GM19467 (cell line): ENCODE data around the gene PTPRE.
A peak's percentile ranks its signal among the peaks of the same experiment; 100 is the strongest.

ENCODE experiments used
- ATAC-seq: cut with Tn5 transposase; IDR thresholded peaks from one replicate; pipeline ENCODE4 v1.9.1; 2021; ENCODE audit warnings: mild to moderate bottlenecking, moderate library complexity; ENCODE audit not compliant: unreplicated experiment

The PTPRE gene

DNA sequence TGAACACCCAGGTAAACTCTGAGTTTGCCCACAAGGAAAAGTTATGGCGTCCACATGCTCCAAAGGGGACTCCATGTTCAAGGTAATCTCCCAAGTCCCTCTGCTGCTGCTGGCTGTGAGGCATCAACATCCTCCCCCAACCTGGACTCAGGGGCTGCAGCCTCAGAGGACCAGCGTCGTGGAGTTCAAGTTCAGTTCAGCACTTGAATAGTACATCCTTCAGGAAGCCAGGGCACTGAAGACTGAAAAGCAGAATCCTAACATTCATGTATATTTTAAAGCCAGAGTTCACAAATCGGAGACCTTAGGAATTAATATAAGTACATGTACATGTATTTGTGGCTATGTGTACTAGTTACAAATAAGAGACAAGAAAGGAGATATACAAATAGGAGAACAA is 90.4 kb downstream of the PTPRE start:
- no peak for ATAC-seq

DNA sequence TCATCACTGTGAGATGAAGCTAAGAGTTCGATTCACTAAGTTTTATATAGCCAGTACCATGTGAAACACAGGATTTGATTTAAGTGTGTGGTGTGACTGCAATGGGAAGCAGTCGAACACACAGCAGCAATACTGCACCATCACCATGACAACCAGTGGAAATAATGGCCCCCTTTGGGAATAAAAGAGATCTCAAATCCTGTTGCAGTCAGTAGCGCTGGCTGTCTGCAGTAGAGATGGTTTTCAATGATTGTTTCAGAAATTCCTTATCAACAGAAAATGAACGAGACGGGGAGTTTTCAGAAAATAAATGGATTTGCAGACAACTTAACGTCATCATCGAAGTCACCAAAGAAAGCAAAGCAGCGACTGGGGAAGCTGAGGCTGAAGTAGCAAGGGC is 91.0 kb downstream of the PTPRE start:
- ATAC-seq, result no peak

DNA sequence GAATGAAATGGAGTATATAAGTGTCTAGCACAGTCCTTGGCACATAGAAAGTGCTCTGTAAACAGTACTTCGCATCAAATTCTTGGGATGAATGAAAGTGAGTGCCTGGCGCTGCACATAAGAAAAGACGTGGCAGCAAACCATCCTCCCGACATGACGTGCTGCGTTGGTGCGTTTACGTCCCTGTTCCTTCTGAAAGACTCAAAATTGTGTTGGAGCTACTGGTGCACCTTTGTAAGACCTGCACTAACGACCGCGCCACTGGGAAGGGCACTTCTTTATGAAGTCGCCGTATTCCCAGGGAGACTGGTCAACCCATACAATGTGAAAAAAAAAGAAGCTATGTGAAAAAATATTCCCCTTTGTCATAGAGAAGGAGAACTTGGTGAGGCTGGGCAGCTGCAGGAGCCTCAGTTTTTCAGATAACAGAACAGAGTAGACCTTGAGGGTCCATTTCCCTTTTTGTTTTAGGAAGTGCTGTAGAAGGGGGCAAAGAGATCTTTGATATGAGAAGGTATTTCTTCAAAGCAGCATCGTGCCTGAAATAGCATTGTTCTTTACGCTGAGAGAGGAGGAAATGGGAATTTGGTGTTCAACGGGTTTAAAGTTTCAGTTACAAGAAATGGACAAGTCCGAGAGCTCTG is 91.7 kb downstream of the PTPRE start:
- ATAC-seq, result no peak

DNA sequence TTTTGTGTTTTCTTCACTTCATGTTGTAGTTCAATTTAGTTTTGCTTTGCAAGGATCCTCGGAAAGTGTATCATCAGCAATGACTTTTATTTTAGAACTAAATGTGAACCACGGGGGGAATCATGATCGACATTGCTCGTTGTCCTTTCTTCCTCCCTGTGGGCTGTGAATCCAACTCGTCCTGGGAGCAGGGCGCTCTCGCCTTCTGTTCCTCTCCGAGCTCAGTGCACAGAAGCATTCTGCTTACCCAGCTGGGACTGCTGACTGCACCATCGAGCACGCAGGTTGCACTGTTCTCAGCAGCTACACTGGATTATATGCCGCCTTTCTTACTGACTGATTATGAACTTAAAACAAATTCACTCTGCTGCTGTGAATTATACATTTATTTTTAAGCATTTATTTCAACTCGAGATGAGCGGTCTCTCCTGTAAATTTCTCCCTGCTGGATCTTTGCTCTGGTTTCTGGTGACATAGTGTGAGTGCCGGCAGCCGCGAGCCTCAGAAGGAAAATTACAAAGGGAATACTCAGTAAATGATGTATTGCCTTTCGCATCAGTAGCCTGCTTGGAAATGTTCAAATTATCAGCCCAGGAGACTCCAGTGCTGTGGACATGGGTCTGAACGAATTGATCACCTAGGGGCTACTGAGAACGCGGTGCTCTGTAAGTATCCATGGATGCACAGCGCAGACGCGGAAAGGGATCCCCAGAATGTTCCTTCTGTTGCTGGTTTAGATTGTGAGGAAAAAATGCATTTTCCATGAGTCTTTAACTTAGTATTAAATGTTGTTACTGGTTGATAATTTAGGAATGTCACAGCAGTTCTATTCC is 92.6 kb downstream of the PTPRE start:
- no peak for ATAC-seq

DNA sequence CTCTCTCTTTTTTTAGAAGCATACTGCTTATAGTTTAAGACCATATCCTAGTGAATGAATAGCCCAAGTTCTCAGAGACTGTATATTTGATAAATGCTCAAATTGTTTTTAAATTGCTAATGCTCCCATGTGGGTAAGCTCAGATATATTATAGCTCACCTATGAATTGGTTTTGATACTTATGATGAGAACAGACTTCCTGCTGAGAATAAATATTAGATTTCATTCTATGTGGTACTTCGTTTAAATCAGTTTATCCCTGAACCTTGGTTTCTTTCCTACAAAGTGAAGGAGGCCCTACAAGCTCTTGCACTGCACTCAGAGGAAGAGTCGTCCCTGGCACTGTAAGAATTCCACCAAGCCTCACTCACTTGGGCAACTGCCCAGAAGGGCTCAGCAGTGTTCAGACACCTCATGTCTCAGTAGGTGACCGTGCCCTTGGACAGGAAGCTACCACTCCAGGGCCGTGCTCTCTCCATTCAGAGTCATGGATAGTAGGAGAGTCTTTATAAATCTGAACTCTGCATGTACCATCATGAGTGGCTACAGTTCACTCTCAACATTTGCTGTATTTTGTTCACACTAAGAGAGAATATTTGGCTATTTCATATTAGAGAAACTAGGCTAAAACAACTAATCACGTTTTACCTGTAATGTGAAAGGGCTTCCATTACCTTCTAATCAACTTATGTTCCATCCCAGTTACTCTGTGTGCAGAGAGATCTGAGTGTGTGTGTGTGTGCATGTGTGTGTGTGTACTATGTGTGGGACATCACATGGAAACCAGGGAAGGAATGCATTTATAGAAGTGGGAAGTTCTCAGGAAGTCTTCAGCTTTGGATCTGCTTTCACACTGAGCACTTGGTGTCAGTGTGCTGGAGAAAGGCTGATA is 93.8 kb downstream of the PTPRE start:
- no peak for ATAC-seq

DNA sequence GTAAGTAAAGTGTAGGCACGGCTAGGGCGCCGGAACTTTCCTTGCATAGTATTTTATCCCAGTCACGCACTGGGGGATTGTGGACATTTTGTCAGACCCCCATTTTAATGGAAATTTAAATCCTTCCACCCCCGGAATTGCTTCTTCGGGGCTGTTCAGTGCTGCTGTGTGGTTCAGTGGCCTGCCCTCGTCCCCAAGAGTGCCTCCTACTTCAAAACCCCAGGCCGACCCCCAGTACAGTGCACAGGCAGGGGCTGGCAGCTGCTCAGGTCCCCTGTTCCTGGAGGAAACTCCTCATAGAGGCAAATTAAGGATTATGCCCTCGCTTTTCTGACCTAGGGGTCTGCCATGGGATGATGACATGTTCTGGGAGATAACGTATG is 94.5 kb downstream of the PTPRE start:
- ATAC-seq, result no peak

DNA sequence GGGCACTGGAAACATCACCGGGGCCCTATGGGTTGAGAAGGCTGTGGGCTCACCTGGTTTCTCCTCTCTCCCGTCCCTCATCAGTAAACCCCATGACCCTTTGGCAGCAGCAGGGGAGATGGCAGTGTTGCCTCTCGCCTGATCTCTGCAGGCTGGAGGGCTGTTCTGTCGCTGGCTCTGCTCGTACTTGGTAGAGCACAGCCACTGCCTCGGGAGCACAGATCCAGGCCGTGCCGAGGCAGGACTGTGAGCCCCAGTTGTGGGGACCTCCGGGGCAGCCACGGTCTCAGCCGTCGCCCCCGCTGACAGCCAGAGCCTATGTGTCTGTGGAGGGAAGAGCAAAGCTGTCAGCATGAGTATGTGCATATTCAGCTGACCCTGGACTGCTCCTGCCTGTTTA is 94.9 kb downstream of the PTPRE start:
- no peak for ATAC-seq

DNA sequence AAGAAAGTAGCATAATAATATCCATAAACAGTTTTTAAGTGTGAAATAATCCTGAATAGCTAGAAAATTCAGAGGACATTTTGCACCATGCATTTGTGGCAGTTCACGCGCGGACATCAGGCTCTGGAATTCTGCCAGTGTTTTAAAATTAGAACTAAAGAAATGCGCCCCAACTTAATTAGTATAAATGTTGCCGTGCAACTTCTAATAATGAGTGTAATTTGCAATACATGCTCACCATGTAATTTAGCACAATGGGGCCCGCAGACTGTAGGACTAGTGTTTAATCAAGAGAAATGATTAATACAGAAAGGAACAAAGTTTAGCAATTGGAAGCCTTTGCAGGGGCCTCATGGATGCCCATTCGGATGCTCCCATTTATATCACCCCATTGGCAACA is 96.6 kb downstream of the PTPRE start:
- ATAC-seq, result no peak

DNA sequence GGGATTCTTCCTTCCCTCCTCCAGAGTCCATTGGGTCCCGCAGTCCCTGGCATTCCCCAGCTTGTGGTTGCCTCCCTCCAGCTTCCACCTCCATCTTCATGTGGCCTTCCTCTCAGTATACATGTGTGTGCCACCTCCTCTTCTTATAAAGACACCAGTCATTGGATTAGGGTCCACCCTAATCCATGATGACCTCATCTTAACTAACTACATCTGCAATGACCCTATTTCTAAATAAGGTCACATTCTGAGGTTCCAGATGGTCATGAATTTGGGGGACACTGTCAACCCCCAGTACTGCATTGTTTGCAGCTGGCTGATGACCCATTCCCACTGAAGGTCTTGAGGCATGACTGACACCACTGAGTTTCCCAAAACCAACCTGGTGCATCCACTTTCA is 99.0 kb downstream of the PTPRE start:
- no peak for ATAC-seq

DNA sequence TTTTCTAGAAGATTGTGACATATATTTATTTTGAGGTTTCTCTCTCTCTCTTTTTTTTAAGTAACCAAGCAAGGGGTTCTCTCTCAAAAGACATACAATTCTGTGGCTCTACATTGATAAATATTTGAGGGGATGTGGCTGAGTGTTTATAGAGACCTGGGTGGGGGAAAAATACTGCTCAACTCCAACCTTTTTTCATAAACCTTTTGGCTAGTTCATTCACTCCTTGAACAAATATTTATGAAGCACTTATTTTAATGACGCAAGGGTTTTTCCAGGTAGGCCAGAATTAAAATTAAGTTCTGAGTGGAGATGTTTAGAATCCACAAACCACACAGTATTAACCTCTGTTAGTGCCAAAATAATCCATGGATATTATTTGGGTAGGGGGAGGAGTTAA is 100.2 kb downstream of the PTPRE start:
- no peak for ATAC-seq

DNA sequence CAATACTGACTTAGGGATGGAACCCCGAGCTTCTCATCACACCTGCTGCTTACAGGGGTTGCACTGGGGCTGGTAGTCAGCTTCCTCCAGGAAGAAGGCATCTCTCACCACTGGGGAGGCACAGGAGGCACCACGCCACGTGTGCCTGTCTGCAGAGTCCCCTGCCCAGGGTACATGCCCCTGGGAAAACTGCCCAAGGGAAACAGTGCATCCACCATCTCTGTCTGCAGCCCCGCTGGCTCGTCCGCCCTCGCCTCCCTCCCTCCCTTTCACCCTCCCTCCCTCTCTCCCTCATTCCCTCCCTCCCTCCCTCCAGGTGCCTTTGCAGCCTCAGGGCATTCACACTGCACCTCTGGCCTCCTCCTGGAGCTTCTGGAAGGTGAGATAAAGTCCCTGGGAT is 101.1 kb downstream of the PTPRE start:
- ATAC-seq, result no peak

DNA sequence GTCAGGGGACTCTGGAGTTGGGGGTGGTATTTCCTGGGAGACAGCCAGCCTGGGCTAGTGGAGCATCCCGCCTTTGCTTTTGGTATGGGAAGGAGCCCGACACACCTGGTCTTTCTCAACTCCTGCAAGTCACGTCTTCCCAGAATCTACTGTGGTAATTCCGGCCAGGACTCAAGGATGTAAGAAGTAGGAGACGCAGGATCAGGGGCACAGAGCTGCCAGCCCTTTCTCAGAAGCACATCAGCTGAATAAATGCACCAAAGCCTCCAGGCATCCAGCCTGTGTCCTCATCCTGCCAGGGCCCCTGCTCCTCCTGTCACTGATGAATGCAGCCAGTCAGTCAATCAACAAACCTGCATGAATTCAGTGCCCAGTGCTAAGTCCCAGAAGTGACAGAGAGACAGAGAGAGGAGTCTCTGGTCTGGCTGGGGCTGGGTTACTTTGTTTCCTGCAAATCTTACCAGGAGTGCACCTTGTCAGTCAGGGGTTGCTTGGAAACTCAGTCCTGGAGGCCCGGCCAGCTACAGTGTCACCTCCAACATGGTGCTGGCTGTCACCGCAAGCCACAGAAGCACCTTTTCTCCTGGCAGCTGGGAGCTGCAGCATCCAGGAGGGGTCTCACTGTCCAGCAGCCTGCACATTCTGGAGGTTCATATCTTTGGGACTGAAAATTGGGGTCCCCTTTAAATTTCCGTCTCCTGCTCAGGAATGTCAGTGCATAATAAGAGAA is 101.8 kb downstream of the PTPRE start:
- ATAC-seq, result no peak

DNA sequence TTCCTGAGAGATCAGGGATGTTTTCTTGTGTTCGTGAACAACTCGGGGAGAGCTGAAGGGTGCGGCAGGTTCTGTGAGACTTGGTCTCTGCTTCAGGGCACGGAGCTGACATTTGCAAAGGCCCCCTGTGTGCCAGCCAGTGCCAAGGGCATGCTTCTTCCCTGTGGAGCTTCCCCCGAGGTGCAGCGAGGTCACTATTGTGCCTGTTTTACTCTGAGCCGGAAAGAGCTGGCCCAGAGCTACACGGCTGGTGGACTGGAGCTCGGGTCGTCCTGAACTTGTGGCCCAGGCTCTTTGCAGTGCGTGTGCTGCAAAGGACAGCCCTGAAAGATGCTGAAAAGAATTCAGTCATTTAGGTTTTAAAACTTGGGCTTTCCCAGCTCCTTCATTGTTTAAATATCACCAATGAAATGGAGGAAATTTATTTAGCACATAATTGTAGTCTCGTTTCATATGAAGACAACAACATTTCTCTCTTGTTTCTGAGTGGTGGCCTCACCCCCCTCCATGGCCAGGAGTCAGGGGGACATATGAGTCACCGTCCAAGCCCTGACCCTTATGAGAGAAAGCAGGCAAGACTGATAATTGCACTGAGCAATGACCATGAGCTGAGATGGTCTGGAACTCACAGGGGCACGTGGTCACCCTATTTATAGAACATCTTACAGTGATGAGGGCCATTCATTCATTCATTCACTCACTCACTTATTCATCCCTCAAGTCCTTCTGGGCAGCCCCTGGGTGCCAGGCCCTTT is 102.6 kb downstream of the PTPRE start:
- ATAC-seq, result no peak

DNA sequence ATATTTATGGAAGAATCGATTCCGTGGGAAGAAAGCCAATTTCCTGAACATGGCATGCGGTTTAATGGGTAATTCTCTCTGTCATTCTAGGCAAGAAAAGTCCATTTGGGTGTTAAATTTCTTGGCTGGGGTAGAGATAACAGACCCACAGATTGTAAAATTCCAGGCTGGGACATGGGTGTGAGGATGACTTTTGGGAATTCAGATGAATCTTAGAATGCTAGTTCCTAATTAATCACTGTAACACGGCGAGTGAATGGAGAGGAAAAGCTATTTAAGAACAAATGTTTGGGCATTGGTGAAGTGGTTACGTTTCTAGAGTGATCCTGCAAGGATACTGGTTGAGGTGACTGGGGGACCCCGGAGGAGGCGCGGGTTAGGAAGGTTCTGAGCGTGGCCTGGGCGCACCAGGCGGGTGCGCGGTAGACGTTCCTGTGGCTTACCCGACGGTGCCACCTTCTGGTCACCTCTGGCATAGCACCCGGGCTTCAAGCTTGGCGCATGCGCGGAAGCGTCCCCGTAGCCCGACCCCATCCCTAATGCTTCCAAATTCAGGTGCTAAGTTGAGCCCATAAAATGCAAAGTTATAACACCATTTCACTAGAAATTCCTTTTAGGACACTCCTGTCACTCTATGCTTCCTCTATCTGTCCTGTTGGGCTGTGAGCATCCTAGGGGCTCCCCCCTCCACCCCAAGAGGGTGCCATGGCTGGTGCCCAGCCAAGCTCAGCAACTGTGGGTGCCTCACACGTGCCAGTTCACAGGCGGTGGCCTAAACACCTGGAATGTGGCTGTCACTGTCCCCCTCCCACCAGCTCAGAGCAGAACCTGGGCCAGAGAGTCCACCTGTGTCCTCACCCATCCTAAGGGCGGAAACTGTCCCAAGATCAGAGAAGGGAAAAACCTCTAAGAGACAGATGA is 104.4 kb downstream of the PTPRE start:
- peak; percentile 94 for ATAC-seq

DNA sequence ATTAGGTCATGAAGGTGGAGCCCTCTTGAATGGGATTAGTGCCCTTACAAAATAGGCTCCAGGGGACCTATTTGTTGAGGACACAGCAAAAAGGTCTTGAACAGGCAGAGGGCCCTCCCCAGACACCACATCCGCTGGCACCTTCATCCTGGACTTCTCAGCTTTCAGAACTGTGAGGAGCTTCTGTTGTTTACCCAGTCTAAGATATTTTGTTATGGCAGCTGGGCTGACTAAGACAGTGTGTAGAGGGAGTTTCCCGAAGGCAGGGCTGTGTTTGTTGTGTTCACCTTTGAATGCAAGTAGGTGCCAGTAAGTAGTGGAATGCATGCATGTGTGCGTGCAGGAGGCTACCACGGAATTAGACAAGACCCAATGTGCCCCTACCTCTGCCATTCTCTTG is 106.7 kb downstream of the PTPRE start:
- ATAC-seq, result no peak

DNA sequence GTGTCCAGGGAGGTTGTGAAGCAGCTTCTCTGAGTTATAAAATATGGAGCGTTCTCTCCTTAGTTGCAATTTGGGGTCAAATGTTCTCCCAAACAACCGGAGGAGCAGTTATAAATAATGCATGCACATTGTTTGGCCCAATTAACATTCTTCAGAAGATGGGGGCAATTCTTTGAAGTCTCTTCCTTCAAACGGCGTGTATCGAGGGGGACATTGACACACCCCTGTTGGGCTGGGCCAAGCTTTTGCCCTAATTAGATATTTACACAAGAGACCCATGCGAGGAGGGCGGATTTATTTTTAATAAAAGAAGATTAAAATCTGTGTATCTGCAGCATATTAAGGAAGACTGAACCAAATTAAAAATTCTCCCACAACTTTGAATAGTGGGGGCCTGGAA is 107.3 kb downstream of the PTPRE start:
- no peak for ATAC-seq

DNA sequence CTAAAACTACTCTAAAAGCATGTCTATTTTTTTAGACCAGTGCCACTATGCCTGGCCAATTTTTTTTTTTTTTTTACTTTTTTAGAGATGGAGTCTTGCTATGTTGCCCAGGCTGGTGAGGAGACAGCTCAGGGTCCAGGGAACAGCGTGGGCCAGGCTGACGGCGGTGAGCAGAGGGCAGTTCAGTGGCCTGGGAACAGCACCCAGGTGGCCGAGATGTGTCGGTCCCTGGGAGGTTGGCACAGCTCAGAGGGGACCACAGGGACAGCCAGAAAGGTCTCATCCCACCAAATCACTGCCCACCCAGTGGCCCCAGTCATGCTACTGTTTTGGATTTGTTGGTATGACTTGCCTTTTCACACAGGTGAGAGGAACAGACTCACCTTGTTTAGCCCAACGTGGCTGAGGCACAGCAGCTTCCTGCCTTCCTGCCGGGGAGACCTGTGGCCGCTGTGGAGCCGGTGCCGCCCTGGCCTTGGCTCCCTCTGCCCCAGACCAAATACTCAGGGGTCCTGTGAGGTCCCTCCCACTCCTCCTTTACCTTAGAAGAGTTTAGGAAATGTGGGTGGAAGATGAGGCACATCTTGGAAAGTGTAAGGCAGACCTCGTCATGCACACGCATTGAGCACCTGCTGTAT is 109.6 kb downstream of the PTPRE start:
- ATAC-seq, result no peak

DNA sequence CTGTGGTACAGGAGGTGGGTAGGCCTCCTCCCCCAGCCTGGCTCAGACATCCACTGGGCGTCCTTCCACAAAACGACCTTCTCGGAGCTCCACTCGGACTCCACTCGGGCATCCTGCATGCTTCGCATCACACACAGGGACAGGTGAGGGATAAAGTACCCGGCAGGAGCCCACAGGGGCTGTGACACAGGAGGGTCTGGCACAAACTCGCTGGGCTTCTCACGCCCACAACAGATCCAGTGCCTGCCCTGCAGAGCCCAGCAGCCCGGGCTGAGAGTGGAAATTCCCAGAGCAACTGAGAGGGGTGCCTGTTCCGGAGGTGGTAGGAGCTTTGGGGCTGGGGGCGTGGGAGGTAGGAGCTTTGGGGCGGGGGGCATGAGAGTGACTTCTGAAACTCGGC is 110.9 kb downstream of the PTPRE start:
- no peak for ATAC-seq

DNA sequence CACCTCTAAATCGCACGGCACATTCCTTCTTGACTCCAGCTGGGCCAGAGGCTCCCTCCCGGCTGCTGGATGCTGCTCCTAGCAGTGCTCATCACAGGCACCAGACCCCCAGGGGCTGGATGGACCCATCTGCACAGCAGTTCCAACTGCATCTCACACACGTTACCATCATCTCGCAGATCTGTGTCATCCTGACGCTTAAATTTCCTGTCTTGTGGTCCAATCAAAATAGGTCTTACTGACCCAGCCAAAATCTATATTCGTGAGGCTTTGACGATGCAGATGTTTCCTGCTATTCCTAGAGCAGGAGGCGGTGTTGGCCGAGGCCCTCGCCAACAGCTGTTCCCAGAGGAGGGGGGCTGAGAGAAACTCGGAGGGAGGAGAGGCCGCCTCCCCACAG is 111.3 kb downstream of the PTPRE start:
- no peak for ATAC-seq
